Measurements from ENCODE around the gene EXOC4.

- TF ChIP-seq EP300 (IDR thresholded peaks at IDR 0.05) = no peak
- TF ChIP-seq POLR2AphosphoS5 (IDR thresholded peaks at IDR 0.05) = no peak
- TF ChIP-seq CTCF (IDR thresholded peaks at IDR 0.05) = no peak
These were observed 437.9 kb downstream of the EXOC4 start for GRCh38 chr7:133690740-133691139.
